Frontal cortex (tissue), 4 donors: Measurements from ENCODE around the gene DGLUCY. TPM values are rescaled to one million over a fixed set of nuclear protein-coding genes. Genes with fewer than 3 reads are reported as not detected.
"Not testable (repeated sequence)": the region's sequence is repeated elsewhere in the genome, so short reads cannot be mapped to it uniquely, and the experiment has no call there.

Source experiments
- DNase-seq, 2 donors: peaks; one replicate each; pipeline ENCODE4 v3.0.0; 2012; ENCODE audit warnings: low spot score in 2 of 2
- FAIRE-seq: peaks from 2 replicates; lab custom pipeline; 2012; peaks lifted over from hg19 to GRCh38; lab: Jason Lieb, UNC
- total RNA-seq: library from RNA; depleted of rRNA; stranded (reverse); fragments of >200 nt; gene quantifications from one replicate; pipeline ENCODE4 v1.2.3, GENCODE V29; 2014
- donor health status: control.
- donor health status: control.
- donor health status: control.

Gene DGLUCY
- total RNA-seq, 1 donor from 2014 or later = 23.2 TPM

GRCh38 chr14:91159182-91159581 is 45.3 kb downstream of the DGLUCY start:
- FAIRE-seq (no peak), DNase-seq (no peak)

GRCh38 chr14:91159906-91160305 is 46.0 kb downstream of the DGLUCY start:
- FAIRE-seq (no peak), DNase-seq (no peak)

GRCh38 chr14:91163316-91163715 is 49.4 kb downstream of the DGLUCY start:
- DNase-seq = no peak
- FAIRE-seq = no peak

- no peak for DNase-seq
- no peak for FAIRE-seq
Observed at GRCh38 chr14:91164676-91165075, 50.8 kb downstream of the DGLUCY start.

GRCh38 chr14:91167380-91167770 is 53.5 kb downstream of the DGLUCY start:
- FAIRE-seq (no peak), DNase-seq (no peak)

GRCh38 chr14:91169951-91170350 is 56.1 kb downstream of the DGLUCY start:
- FAIRE-seq = no peak

GRCh38 chr14:91170504-91171121 is 56.7 kb downstream of the DGLUCY start:
- no peak for FAIRE-seq
- DNase-seq = no peak

More at GRCh38 chr14:91169951-91170350, 56.1 kb downstream of the DGLUCY start:
- no peak for DNase-seq

GRCh38 chr14:91171291-91171690 is 57.4 kb downstream of the DGLUCY start:
- DNase-seq (no peak), FAIRE-seq (no peak)

- FAIRE-seq (peak; percentile 17), DNase-seq (peak; percentile 47 to 73)
Observed at GRCh38 chr14:91173221-91173670, 59.4 kb downstream of the DGLUCY start.

- DNase-seq (no peak), FAIRE-seq (no peak)
Observed at GRCh38 chr14:91173904-91174303, 60.0 kb downstream of the DGLUCY start.

GRCh38 chr14:91175291-91176201 is 61.7 kb downstream of the DGLUCY start:
- no peak for FAIRE-seq
- DNase-seq = no peak

- FAIRE-seq (no peak), DNase-seq (peak in 1 of 2 donors; percentile 47)
Observed at GRCh38 chr14:91177073-91178034, 63.5 kb downstream of the DGLUCY start.

- DNase-seq = no peak
- FAIRE-seq = no peak
Observed at GRCh38 chr14:91180611-91181010, 66.7 kb downstream of the DGLUCY start.

- not testable (repeated sequence) for DNase-seq
- FAIRE-seq = peak; percentile 61
Observed at GRCh38 chr14:91182753-91183152, 68.9 kb downstream of the DGLUCY start.

- FAIRE-seq = no peak
- no peak for DNase-seq
Observed at GRCh38 chr14:91184559-91184958, 70.7 kb downstream of the DGLUCY start.

GRCh38 chr14:91185721-91186120 is 71.8 kb downstream of the DGLUCY start:
- no peak for FAIRE-seq

GRCh38 chr14:91186515-91187066 is 72.7 kb downstream of the DGLUCY start:
- FAIRE-seq = no peak

More at GRCh38 chr14:91185721-91186120, 71.8 kb downstream of the DGLUCY start:
- DNase-seq = no peak

GRCh38 chr14:91187271-91187670 is 73.4 kb downstream of the DGLUCY start:
- no peak for FAIRE-seq
- DNase-seq = no peak

More at GRCh38 chr14:91186515-91187066, 72.7 kb downstream of the DGLUCY start:
- DNase-seq = no peak

GRCh38 chr14:91190853-91191252 is 77.0 kb downstream of the DGLUCY start:
- DNase-seq = no peak
- FAIRE-seq = no peak

GRCh38 chr14:91193069-91193468 is 79.2 kb downstream of the DGLUCY start:
- DNase-seq = no peak
- FAIRE-seq = no peak
